Measurements from ENCODE around the gene PITPNC1.

GRCh38 chr17:67576471-67577115 lies 199.5 kb downstream of the PITPNC1 start:
- TF ChIP-seq EP300 (IDR thresholded peaks at IDR 0.05) (no peak), CTCF (IDR thresholded peaks at IDR 0.05) (no peak), POLR2A (IDR thresholded peaks at IDR 0.05) (no peak)

Data from upper lobe of left lung (tissue), 4 donors.